H9 (cell line): ENCODE results near the gene KREMEN2. TPM values are rescaled to one million over a fixed set of nuclear protein-coding genes. Genes with fewer than 3 reads are reported as not detected.

Experiments used
- DNase-seq: peaks from one replicate; pipeline ENCODE4 v3.0.0-alpha.2; 2017
- H2AFZ ChIP-seq: one replicate; pipeline ENCODE4 v1.6.1; 2013; ENCODE audit warnings: mild to moderate bottlenecking, low read length, control low read depth, moderate library complexity
- H2AK5ac ChIP-seq: 2 replicates; pipeline ENCODE4 v1.6.1; 2013; ENCODE audit warnings: low read length, control low read depth, mixed read lengths; ENCODE audit not compliant: insufficient read length
- H2BK120ac ChIP-seq: one replicate; pipeline ENCODE4 v1.6.1; 2013; ENCODE audit warnings: low read depth, mild to moderate bottlenecking, low read length, control low read depth, inconsistent platforms; ENCODE audit not compliant: poor library complexity, severe bottlenecking
- H2BK12ac ChIP-seq: 2 replicates; pipeline ENCODE4 v1.6.1; 2013; ENCODE audit warnings: low read length, control low read depth, mixed read lengths, low read depth; ENCODE audit not compliant: insufficient read length
- H2BK15ac ChIP-seq: 2 replicates; pipeline ENCODE4 v1.6.1; 2013; ENCODE audit warnings: low read depth, low read length, control low read depth
- H2BK20ac ChIP-seq: one replicate; pipeline ENCODE4 v1.6.1; 2013; ENCODE audit warnings: low read depth, mild to moderate bottlenecking, low read length, control low read depth, inconsistent platforms; ENCODE audit not compliant: poor library complexity, severe bottlenecking
- H2BK5ac ChIP-seq: 2 replicates; pipeline ENCODE4 v1.6.1; 2013; ENCODE audit warnings: low read length, control low read depth, mixed read lengths; ENCODE audit not compliant: insufficient read length
- H3K14ac ChIP-seq: 2 replicates; pipeline ENCODE4 v1.6.1; 2013; ENCODE audit warnings: low read length, control low read depth; ENCODE audit not compliant: insufficient read depth
- H3K18ac ChIP-seq: 2 replicates; pipeline ENCODE4 v1.6.1; 2013; ENCODE audit warnings: low read depth, mild to moderate bottlenecking, mixed read lengths, low read length, control low read depth; ENCODE audit not compliant: insufficient read length
- H3K23ac ChIP-seq: 2 replicates; pipeline ENCODE4 v1.6.1; 2013; ENCODE audit warnings: low read length, control low read depth, mixed read lengths, low read depth; ENCODE audit not compliant: insufficient read length
- H3K23me2 ChIP-seq: 2 replicates; pipeline ENCODE4 v1.6.1; 2013; ENCODE audit warnings: low read depth, mild to moderate bottlenecking, mixed read lengths, low read length, control low read depth; ENCODE audit not compliant: insufficient read length, poor library complexity, severe bottlenecking
- H3K27ac ChIP-seq: 2 replicates; pipeline ENCODE4 v1.5.1; 2013; ENCODE audit warnings: low read length, control low read depth, mixed read lengths, low read depth; ENCODE audit not compliant: insufficient read length
- H3K27me3 ChIP-seq: 2 replicates; pipeline ENCODE4 v1.6.1; 2013; ENCODE audit warnings: low read length, control low read depth, inconsistent platforms; ENCODE audit not compliant: insufficient read depth
- H3K4ac ChIP-seq: 2 replicates; pipeline ENCODE4 v1.6.1; 2013; ENCODE audit warnings: low read depth, mild to moderate bottlenecking, control low read depth, inconsistent platforms, low read length, moderate library complexity
- H3K4me1 ChIP-seq: 2 replicates; pipeline ENCODE4 v1.6.1; 2013; ENCODE audit warnings: low read length, control low read depth, inconsistent platforms; ENCODE audit not compliant: insufficient read depth
- H3K4me2 ChIP-seq: 2 replicates; pipeline ENCODE4 v1.6.1; 2013; ENCODE audit warnings: low read length, control low read depth, mixed read lengths; ENCODE audit not compliant: insufficient read length, insufficient read depth
- H3K56ac ChIP-seq: 2 replicates; pipeline ENCODE4 v1.6.1; 2013; ENCODE audit warnings: low read depth, mild to moderate bottlenecking, mixed read lengths, low read length, control low read depth; ENCODE audit not compliant: insufficient read length
- H3K79me1 ChIP-seq: 2 replicates; pipeline ENCODE4 v1.6.1; 2013; ENCODE audit warnings: low read depth, mild to moderate bottlenecking, moderate library complexity, low read length, control low read depth, inconsistent platforms; ENCODE audit not compliant: insufficient read depth, poor library complexity, severe bottlenecking
- H3K79me2 ChIP-seq: 2 replicates; pipeline ENCODE4 v1.6.1; 2013; ENCODE audit warnings: low read length, control low read depth, inconsistent platforms; ENCODE audit not compliant: insufficient read depth
- H3K9ac ChIP-seq: 2 replicates; pipeline ENCODE4 v1.6.1; 2013; ENCODE audit warnings: low read length, control low read depth, mixed read lengths; ENCODE audit not compliant: insufficient read length; ENCODE audit errors: extremely low read depth
- H3K9me3 ChIP-seq: one replicate; pipeline ENCODE4 v1.6.1; 2013; ENCODE audit warnings: low read depth, low read length, inconsistent platforms; ENCODE audit not compliant: control insufficient read depth
- H3T11ph ChIP-seq: one replicate; pipeline ENCODE4 v1.6.1; 2013; ENCODE audit warnings: mild to moderate bottlenecking, low read length, control low read depth, inconsistent platforms
- H4K20me1 ChIP-seq: one replicate; pipeline ENCODE4 v1.6.1; 2013; ENCODE audit not compliant: control insufficient read depth, insufficient read length, insufficient read depth
- H4K5ac ChIP-seq: 2 replicates; pipeline ENCODE4 v1.6.1; 2013; ENCODE audit warnings: low read depth, mild to moderate bottlenecking, mixed read lengths, low read length, control low read depth; ENCODE audit not compliant: insufficient read length
- H4K8ac ChIP-seq: replicated peaks from 2 replicates; pipeline ENCODE4 v1.6.1; 2013; ENCODE audit warnings: low read length, control low read depth, mixed read lengths, low read depth; ENCODE audit not compliant: insufficient read length
- H4K91ac ChIP-seq: 2 replicates; pipeline ENCODE4 v1.6.1; 2013; ENCODE audit warnings: low read depth, mild to moderate bottlenecking, moderate library complexity, mixed read lengths, low read length, control low read depth; ENCODE audit not compliant: insufficient read length
- H3K27ac Mint-ChIP-seq, 3 experiments: 2 replicates in 2 of 3; 3 replicates in 1 of 3; pipeline ENCODE4 v1.8.0; 2020 to 2021; ENCODE audit warnings: mixed read lengths in 3 of 3, mild to moderate bottlenecking in 1 of 3, moderate library complexity in 1 of 3
- H3K27me3 Mint-ChIP-seq: 2 replicates; pipeline ENCODE4 v1.8.0; 2021; ENCODE audit warnings: low read depth, mild to moderate bottlenecking, moderate library complexity, mixed read lengths
- H3K36me3 Mint-ChIP-seq, 3 experiments: 2 replicates in 2 of 3; 3 replicates in 1 of 3; pipeline ENCODE4 v1.8.0; 2020 to 2021; ENCODE audit warnings: low read depth in 3 of 3, mixed read lengths in 3 of 3; ENCODE audit not compliant: insufficient read depth in 1 of 3
- H3K4me1 Mint-ChIP-seq, 2 experiments: 2 replicates each; pipeline ENCODE4 v1.8.0; 2020; ENCODE audit warnings: mixed read lengths in 2 of 2
- H3K4me3 Mint-ChIP-seq, 2 experiments: 2 replicates in 1 of 2; 3 replicates in 1 of 2; pipeline ENCODE4 v1.8.0; 2020 to 2021; ENCODE audit warnings: mild to moderate bottlenecking in 2 of 2, mixed read lengths in 2 of 2, moderate library complexity in 1 of 2
- H3K9me3 Mint-ChIP-seq, 2 experiments: 2 replicates in 1 of 2; 3 replicates in 1 of 2; pipeline ENCODE4 v1.8.0; 2020; ENCODE audit warnings: mild to moderate bottlenecking in 2 of 2, mixed read lengths in 2 of 2, moderate library complexity in 1 of 2
- WGBS: extraction: QIAGEN DNeasy Blood & Tissue Kit; methylation state at CpG from one replicate; pipeline ENCODE4 v1.1.7; 2013; ENCODE audit warnings: missing lambda C conversion rate, low lambda C conversion rate, mixed read lengths; ENCODE audit not compliant: insufficient read length; ENCODE audit errors: extremely low coverage; 5-methylcytosine and 5-hydroxymethylcytosine counted together
- total RNA-seq: library from RNA; stranded (reverse); gene quantifications from 2 replicates; pipeline ENCODE4 v1.2.1, GENCODE V29; 2021
- TF ChIP-seq, protein P1 (sequence below): fragments of 200-600 bp; sonication (generic); conservative IDR thresholded peaks from 3 replicates; pipeline ENCODE4 v1.8.0; 2021; ENCODE audit warnings: antibody characterized with exemption, mild to moderate bottlenecking

Gene KREMEN2
- total RNA-seq, 1 experiment from 2014 or later, result 12.8 TPM

DNA sequence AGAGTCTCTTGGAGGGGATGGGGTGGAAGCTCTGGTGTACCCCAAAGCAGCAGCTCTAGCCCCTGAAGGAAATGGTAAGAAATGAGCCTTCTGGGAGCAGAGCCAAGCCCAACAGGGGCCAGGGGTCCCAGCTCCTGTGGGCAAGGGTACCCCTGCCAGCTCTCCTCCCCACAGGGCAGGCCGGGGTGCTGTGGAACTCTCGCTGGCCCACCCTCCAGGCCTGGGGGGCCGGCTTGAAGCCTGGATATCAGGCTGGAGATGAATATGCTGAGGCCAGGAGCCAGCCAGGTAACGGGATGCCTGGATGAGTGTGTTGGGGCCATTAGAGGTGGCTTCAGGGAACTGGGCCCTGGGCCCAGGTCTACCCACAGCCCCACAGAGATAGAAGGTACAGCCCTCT, 36.5 kb downstream of the KREMEN2 start:
- Histone ChIP-seq H2BK20ac (no peak overlapping the region), H3K23ac (no peak overlapping the region), H3T11ph (no peak overlapping the region), H2BK5ac (no peak overlapping the region), H2BK15ac (no peak overlapping the region; the same call in 1 of the 2 replicates), H3K4me1 (no peaks in the 10 kb centered on the region), H4K91ac (no peak overlapping the region), H3K9me3 (no peaks in the 10 kb centered on the region), H4K8ac (no peak overlapping the region), H3K79me2 (no peaks in the 10 kb centered on the region), H2AK5ac (no peak overlapping the region), H4K5ac (no peak overlapping the region), H3K79me1 (no peaks in the 10 kb centered on the region), H4K20me1 (peaks cover 2% of the 10 kb centered on the region), H3K23me2 (no peaks in the 10 kb centered on the region), H3K18ac (no peak overlapping the region), H3K4ac (no peak overlapping the region), H3K27ac (no peak overlapping the region), H3K4me2 (no peak overlapping the region), H2BK12ac (no peak overlapping the region), H3K27me3 (no peaks in the 10 kb centered on the region), H3K9ac (no peak overlapping the region), H3K14ac (no peak overlapping the region), H2AFZ (no peak overlapping the region), H2BK120ac (no peak overlapping the region), H3K56ac (no peak overlapping the region)
- Mint-ChIP-seq H3K9me3 (no peaks in the 10 kb centered on the region), H3K27ac (no peak overlapping the region), H3K27me3 (no peaks in the 10 kb centered on the region; the same call in none of the 2 replicates), H3K4me3 (no peak overlapping the region), H3K36me3 (peaks cover 0 to 7% (median 0%) of the 10 kb centered on the region in 3 experiments; a peak in 3 of 7 replicates), H3K4me1 (peaks cover 6 to 32% of the 10 kb centered on the region in 2 experiments)
- no peak for DNase-seq
- no CpG with 5 or more reads among the region's 4 CpGs for WGBS
- TF ChIP-seq, protein P1, sequence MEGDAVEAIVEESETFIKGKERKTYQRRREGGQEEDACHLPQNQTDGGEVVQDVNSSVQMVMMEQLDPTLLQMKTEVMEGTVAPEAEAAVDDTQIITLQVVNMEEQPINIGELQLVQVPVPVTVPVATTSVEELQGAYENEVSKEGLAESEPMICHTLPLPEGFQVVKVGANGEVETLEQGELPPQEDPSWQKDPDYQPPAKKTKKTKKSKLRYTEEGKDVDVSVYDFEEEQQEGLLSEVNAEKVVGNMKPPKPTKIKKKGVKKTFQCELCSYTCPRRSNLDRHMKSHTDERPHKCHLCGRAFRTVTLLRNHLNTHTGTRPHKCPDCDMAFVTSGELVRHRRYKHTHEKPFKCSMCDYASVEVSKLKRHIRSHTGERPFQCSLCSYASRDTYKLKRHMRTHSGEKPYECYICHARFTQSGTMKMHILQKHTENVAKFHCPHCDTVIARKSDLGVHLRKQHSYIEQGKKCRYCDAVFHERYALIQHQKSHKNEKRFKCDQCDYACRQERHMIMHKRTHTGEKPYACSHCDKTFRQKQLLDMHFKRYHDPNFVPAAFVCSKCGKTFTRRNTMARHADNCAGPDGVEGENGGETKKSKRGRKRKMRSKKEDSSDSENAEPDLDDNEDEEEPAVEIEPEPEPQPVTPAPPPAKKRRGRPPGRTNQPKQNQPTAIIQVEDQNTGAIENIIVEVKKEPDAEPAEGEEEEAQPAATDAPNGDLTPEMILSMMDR, result no peak
